ENCODE measurements around the gene ARHGAP30. TPM values are rescaled to one million over a fixed set of nuclear protein-coding genes. Genes with fewer than 3 reads are reported as not detected.

ARHGAP30 gene
- total RNA-seq, 1 donor from 2014 or later: not detected

DNA sequence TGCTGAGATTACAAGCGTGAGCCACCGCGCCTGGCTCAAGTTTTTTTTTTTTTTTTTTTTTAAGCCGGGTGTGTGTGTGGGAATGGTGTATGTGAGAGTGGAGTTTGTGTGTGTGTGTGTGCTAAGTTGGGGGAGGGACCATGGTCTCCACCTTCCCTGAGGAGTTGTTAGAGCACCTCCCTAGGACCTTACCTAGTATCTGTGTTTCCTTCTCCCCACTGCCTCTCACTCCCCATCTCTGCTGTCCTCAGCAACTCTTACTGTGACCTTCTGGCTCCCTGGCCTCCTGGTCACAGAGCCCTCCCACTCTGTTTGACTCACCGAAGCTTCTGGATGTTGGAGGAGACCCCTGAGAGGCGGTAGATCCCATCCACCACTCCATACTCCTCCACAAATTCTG is 10.4 kb downstream of the ARHGAP30 start:
- TF ChIP-seq, protein P1, sequence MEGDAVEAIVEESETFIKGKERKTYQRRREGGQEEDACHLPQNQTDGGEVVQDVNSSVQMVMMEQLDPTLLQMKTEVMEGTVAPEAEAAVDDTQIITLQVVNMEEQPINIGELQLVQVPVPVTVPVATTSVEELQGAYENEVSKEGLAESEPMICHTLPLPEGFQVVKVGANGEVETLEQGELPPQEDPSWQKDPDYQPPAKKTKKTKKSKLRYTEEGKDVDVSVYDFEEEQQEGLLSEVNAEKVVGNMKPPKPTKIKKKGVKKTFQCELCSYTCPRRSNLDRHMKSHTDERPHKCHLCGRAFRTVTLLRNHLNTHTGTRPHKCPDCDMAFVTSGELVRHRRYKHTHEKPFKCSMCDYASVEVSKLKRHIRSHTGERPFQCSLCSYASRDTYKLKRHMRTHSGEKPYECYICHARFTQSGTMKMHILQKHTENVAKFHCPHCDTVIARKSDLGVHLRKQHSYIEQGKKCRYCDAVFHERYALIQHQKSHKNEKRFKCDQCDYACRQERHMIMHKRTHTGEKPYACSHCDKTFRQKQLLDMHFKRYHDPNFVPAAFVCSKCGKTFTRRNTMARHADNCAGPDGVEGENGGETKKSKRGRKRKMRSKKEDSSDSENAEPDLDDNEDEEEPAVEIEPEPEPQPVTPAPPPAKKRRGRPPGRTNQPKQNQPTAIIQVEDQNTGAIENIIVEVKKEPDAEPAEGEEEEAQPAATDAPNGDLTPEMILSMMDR (IDR thresholded peaks at IDR 0.05): no peak
- Mint-ChIP-seq H3K27me3 (ENCODE audit: low read depth) (peaks cover 17% of the 10 kb centered on the region), H3K9me3 (ENCODE audit: low read depth) (no peaks in the 10 kb centered on the region), H3K36me3 (ENCODE audit: low read depth) (no peaks in the 10 kb centered on the region), H3K27ac (ENCODE audit: unreplicated experiment) (no peak overlapping the region), H3K4me1 (ENCODE audit: low read depth) (no peaks in the 10 kb centered on the region), H3K4me3 (ENCODE audit: unreplicated experiment) (no peak overlapping the region)
- DNase-seq (ENCODE audit: low spot score): no peak

DNA sequence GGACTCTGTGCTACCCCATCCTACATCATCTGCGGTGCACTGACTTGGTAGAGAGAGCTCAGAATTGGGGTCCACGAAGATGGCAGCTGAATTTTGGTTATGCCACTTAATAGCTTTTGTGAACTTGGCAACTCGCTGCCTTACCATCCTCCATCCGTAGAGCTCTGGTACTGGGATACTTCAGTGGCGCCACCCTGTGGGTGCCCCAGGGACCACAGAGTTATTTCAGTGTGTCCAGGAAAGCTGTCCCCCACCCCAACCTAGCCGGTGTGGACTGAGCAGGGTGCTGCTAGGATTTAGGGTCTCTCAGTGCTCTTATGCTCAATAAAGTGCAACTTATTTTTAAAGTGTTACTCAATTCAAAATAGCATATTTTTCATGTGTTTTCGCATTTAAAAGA is 14.9 kb downstream of the ARHGAP30 start:
- Mint-ChIP-seq H3K4me3 (ENCODE audit: unreplicated experiment) (no peak overlapping the region), H3K9me3 (ENCODE audit: low read depth) (no peaks in the 10 kb centered on the region), H3K36me3 (ENCODE audit: low read depth) (no peaks in the 10 kb centered on the region), H3K4me1 (ENCODE audit: low read depth) (no peaks in the 10 kb centered on the region), H3K27me3 (ENCODE audit: low read depth) (no peaks in the 10 kb centered on the region), H3K27ac (ENCODE audit: unreplicated experiment) (no peak overlapping the region)
- no peak for DNase-seq (ENCODE audit: low spot score)
- TF ChIP-seq, protein P1 (IDR thresholded peaks at IDR 0.05): peak; percentile 34

DNA sequence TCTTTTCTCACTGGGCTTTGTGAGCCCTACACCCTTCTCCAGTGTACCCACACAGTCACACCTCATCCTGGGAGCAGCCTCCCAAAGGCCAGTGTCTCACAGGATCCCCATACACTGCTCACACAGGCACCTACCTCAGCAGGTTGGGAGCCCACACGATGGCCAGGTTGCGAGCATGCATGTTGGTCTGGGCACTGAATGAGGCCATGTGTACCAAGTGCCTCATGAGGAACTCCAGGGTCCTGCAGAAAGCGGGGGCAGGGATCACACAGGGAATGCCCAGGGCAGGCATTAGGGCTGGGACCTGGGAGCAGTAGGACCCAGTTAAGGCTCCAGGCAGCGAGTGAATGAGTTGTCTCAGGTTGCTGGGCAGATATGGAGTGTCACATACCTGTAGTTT is 15.5 kb downstream of the ARHGAP30 start:
- H3K27me3 Mint-ChIP-seq (ENCODE audit: low read depth): no peaks in the 10 kb centered on the region
- H3K4me3 Mint-ChIP-seq (ENCODE audit: unreplicated experiment): no peak overlapping the region
- peaks cover 1% of the 10 kb centered on the region for H3K9me3 Mint-ChIP-seq (ENCODE audit: low read depth)
- TF ChIP-seq, protein P1 (IDR thresholded peaks at IDR 0.05): no peak
- DNase-seq (ENCODE audit: low spot score): no peak
- H3K36me3 Mint-ChIP-seq (ENCODE audit: low read depth): no peaks in the 10 kb centered on the region
- H3K27ac Mint-ChIP-seq (ENCODE audit: unreplicated experiment): no peak overlapping the region
- no peaks in the 10 kb centered on the region for H3K4me1 Mint-ChIP-seq (ENCODE audit: low read depth)

DNA sequence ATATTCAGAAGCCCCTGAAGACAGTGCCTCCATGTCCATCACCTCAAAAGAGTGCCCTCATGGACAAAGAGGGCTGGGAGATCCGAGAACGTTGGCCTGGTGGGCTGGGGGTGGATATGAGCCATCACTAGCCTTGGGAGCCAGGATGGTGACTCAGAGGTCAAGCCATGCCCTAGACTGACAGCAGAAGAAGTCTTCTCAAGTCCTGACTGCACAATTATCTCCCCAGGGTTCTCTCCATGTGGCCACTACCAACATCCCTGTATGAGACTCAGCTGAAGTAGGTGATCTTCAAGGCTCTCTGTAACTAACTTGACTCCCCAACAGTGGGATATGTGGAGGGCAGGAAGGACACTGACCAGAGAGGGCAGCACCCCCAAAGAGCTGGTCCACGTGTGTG is 16.8 kb downstream of the ARHGAP30 start:
- Mint-ChIP-seq H3K4me1 (ENCODE audit: low read depth) (no peaks in the 10 kb centered on the region), H3K27me3 (ENCODE audit: low read depth) (no peaks in the 10 kb centered on the region), H3K36me3 (ENCODE audit: low read depth) (peaks cover 5% of the 10 kb centered on the region), H3K27ac (ENCODE audit: unreplicated experiment) (no peak overlapping the region), H3K9me3 (ENCODE audit: low read depth) (peaks cover 13% of the 10 kb centered on the region), H3K4me3 (ENCODE audit: unreplicated experiment) (no peak overlapping the region)
- TF ChIP-seq, protein P1 (IDR thresholded peaks at IDR 0.05): no peak
- DNase-seq (ENCODE audit: low spot score): no peak

DNA sequence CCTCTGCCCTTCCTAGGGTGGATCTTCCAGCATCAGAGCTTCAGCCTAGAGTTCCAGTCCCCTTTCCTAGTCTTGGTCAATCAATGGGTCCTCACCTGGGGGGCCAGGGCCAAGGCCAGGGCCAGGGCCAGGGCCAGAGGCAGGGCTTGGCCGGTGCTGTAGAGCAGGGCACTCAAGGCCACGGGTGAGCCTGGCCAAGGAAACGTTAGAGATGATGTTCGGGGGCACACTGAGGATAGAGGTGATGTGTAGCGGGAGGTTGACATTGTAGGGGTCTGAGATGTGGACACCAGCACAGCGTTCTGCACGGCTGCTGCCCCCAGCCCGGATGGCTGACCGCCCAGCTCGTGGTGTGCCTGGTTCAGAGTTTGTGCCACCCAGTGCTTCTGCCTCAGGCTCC is 18.5 kb downstream of the ARHGAP30 start:
- no peaks in the 10 kb centered on the region for H3K27me3 Mint-ChIP-seq (ENCODE audit: low read depth)
- peaks cover 25% of the 10 kb centered on the region for H3K9me3 Mint-ChIP-seq (ENCODE audit: low read depth)
- peaks cover 7% of the 10 kb centered on the region for H3K4me1 Mint-ChIP-seq (ENCODE audit: low read depth)
- H3K36me3 Mint-ChIP-seq (ENCODE audit: low read depth): peaks cover 9% of the 10 kb centered on the region
- no peak overlapping the region for H3K4me3 Mint-ChIP-seq (ENCODE audit: unreplicated experiment)
- no peak overlapping the region for H3K27ac Mint-ChIP-seq (ENCODE audit: unreplicated experiment)
- DNase-seq (ENCODE audit: low spot score): no peak
- TF ChIP-seq, protein P1 (IDR thresholded peaks at IDR 0.05): no peak

Data from chondrocyte (in vitro differentiated cells).